ENCODE measurements around the gene TUBAL3. TPM values are rescaled to one million over a fixed set of nuclear protein-coding genes. Genes with fewer than 3 reads are reported as not detected.

The TUBAL3 gene
- polyA plus RNA-seq, 1 experiment, result not detected

- Histone ChIP-seq H3K9me3 (ENCODE audit: control insufficient read depth, insufficient read depth, low read length) (no peaks in the 10 kb centered on the region), H3K27ac (ENCODE audit: low read depth, low read length) (no peak overlapping the region), H3K4me3 (ENCODE audit: low read depth, low read length) (no peak overlapping the region), H3K27me3 (ENCODE audit: control insufficient read depth, insufficient read depth, low read length) (peaks cover 3% of the 10 kb centered on the region)
- DNase-seq (ENCODE audit: low read depth, low spot score), result no peak
- ChIA-PET POLR2A (no interaction called here), CTCF (no interaction called here)
- TF ChIP-seq CTCF (IDR thresholded peaks at IDR 0.05; ENCODE audit: low read depth, low read length), result no peak
These were observed 55.3 kb downstream of the TUBAL3 start for GRCh38 chr10:5349362-5349761.

GRCh38 chr10:5346881-5347280 is 57.7 kb downstream of the TUBAL3 start:
- no peak for DNase-seq (ENCODE audit: low read depth, low spot score)
- Histone ChIP-seq H3K4me3 (ENCODE audit: low read depth, low read length) (no peak overlapping the region), H3K27ac (ENCODE audit: low read depth, low read length) (no peak overlapping the region), H3K27me3 (ENCODE audit: control insufficient read depth, insufficient read depth, low read length) (no peaks in the 10 kb centered on the region), H3K9me3 (ENCODE audit: control insufficient read depth, insufficient read depth, low read length) (no peaks in the 10 kb centered on the region)
- ChIA-PET CTCF (no interaction called here), POLR2A (no interaction called here)
- TF ChIP-seq CTCF (IDR thresholded peaks at IDR 0.05; ENCODE audit: low read depth, low read length), result no peak

GRCh38 chr10:5344746-5345145 is 59.9 kb downstream of the TUBAL3 start:
- no peak for TF ChIP-seq CTCF (IDR thresholded peaks at IDR 0.05; ENCODE audit: low read depth, low read length)
- no peaks in the 10 kb centered on the region for H3K9me3 ChIP-seq (ENCODE audit: control insufficient read depth, insufficient read depth, low read length)
- POLR2A ChIA-PET, result no interaction called here
- no peak overlapping the region for H3K4me3 ChIP-seq (ENCODE audit: low read depth, low read length)
- CTCF ChIA-PET, result no interaction called here
- no peak for DNase-seq (ENCODE audit: low read depth, low spot score)
- no peaks in the 10 kb centered on the region for H3K27me3 ChIP-seq (ENCODE audit: control insufficient read depth, insufficient read depth, low read length)
- no peak overlapping the region for H3K27ac ChIP-seq (ENCODE audit: low read depth, low read length)

GRCh38 chr10:5343979-5344378 is 60.6 kb downstream of the TUBAL3 start:
- no peak for DNase-seq (ENCODE audit: low read depth, low spot score)
- Histone ChIP-seq H3K4me3 (ENCODE audit: low read depth, low read length) (no peak overlapping the region), H3K9me3 (ENCODE audit: control insufficient read depth, insufficient read depth, low read length) (no peaks in the 10 kb centered on the region), H3K27me3 (ENCODE audit: control insufficient read depth, insufficient read depth, low read length) (no peaks in the 10 kb centered on the region), H3K27ac (ENCODE audit: low read depth, low read length) (no peak overlapping the region)
- no peak for TF ChIP-seq CTCF (IDR thresholded peaks at IDR 0.05; ENCODE audit: low read depth, low read length)
- ChIA-PET POLR2A (no interaction called here), CTCF (no interaction called here)

- ChIA-PET POLR2A (no interaction called here), CTCF (no interaction called here)
- Histone ChIP-seq H3K9me3 (ENCODE audit: control insufficient read depth, insufficient read depth, low read length) (no peaks in the 10 kb centered on the region), H3K27me3 (ENCODE audit: control insufficient read depth, insufficient read depth, low read length) (no peaks in the 10 kb centered on the region), H3K4me3 (ENCODE audit: low read depth, low read length) (no peak overlapping the region), H3K27ac (ENCODE audit: low read depth, low read length) (no peak overlapping the region)
- no peak for DNase-seq (ENCODE audit: low read depth, low spot score)
- TF ChIP-seq CTCF (IDR thresholded peaks at IDR 0.05; ENCODE audit: low read depth, low read length), result no peak
These were observed 61.1 kb downstream of the TUBAL3 start for GRCh38 chr10:5343561-5343960.

Other genes with a start within 250 kb of the TUBAL3 start
- not detected in 2 replicates for gene AKR1C8, start 219.7 kb downstream of the TUBAL3 start, polyA plus RNA-seq (2011; rRNA removed)
- gene AKR1C4, start 208.0 kb downstream of the TUBAL3 start, polyA plus RNA-seq (2011; rRNA removed), result not detected in 2 replicates
- not detected in 2 replicates for gene UCN3, start 39.9 kb downstream of the TUBAL3 start, polyA plus RNA-seq (2011; rRNA removed)
- 39.1 and 46.8 TPM in 2 replicates for gene NET1, start 7.7 kb upstream of the TUBAL3 start, polyA plus RNA-seq (2011; rRNA removed)
- gene CALML5, start 94.7 kb upstream of the TUBAL3 start, polyA plus RNA-seq (2011; rRNA removed), result not detected in 2 replicates
- not detected in 2 replicates for gene CALML3, start 120.1 kb upstream of the TUBAL3 start, polyA plus RNA-seq (2011; rRNA removed)

Measured in AG04450 (cell line).